SU-DHL-6 (cell line): Measurements from ENCODE around the gene BIN2.

Source experiments
- CTCF ChIP-seq: fragments of 200-600 bp; sonication (generic); IDR thresholded peaks from one replicate; pipeline ENCODE4 v1.5.1; 2017; ENCODE audit warnings: antibody characterized with exemption, mild to moderate bottlenecking, low read length, moderate library complexity; ENCODE audit not compliant: insufficient read depth, poor library complexity, severe bottlenecking
- EZH2phosphoT487 ChIP-seq: fragments of 200-600 bp; sonication (generic), shearing (Covaris generic); conservative IDR thresholded peaks from 2 replicates; pipeline ENCODE4 v1.6.1; 2018; ENCODE audit warnings: mild to moderate bottlenecking, antibody characterized with exemption, low read length, moderate library complexity, mixed read lengths

GRCh38 chr12:51263341-51263740 is 60.6 kb downstream of the BIN2 start:
- TF ChIP-seq CTCF = no peak
- TF ChIP-seq EZH2phosphoT487 = no peak
